HepG2 (cell line): ENCODE results near the gene GRIN2D. TPM values are rescaled to one million over a fixed set of nuclear protein-coding genes. Genes with fewer than 3 reads are reported as not detected.
A peak's percentile ranks its signal among the peaks of the same experiment; 100 is the strongest.

ENCODE experiments used
- CC2D1A ChIP-seq: sonication (generic); formaldehyde crosslinking; IDR thresholded peaks from 2 replicates; pipeline ENCODE4 v1.8.1; 2023; ENCODE audit warnings: mild to moderate bottlenecking, missing genetic modification reagents
- CENPT ChIP-seq: sonication (generic); formaldehyde crosslinking; IDR thresholded peaks from 2 replicates; pipeline ENCODE4 v1.8.0; 2022; ENCODE audit warnings: low read depth, mild to moderate bottlenecking, moderate library complexity, missing genetic modification reagents
- NBN ChIP-seq: fragments of 450-650 bp; conservative IDR thresholded peaks from 2 replicates; pipeline ENCODE4 v1.6.1; 2017
- NR2F1 ChIP-seq, 2 experiments: fragments of 450-650 bp in 1 of 2; formaldehyde crosslinking in 1 of 2; IDR thresholded peaks; 2 replicates each; pipeline versions ENCODE4 v1.5.0 to v1.6.1; 2016 to 2020; ENCODE audit warnings: mild to moderate bottlenecking in 1 of 2, missing compliant biosample characterization in 1 of 2, missing genetic modification reagents in 1 of 2, moderate library complexity in 1 of 2
- RORA ChIP-seq: sonication (generic); formaldehyde crosslinking; IDR thresholded peaks from 2 replicates; pipeline ENCODE4 v1.5.0; 2020; ENCODE audit warnings: mild to moderate bottlenecking, missing genetic modification reagents, moderate library complexity
- SOX6 ChIP-seq, 2 experiments: fragments of 450-650 bp in 1 of 2; sonication (generic) in 1 of 2; formaldehyde crosslinking in 1 of 2; IDR thresholded peaks; 2 replicates each; pipeline versions ENCODE4 v1.4.0 to v1.6.1; 2017 to 2020; ENCODE audit warnings: antibody characterized with exemption in 1 of 2, mild to moderate bottlenecking in 1 of 2, missing genetic modification reagents in 1 of 2
- SP2 ChIP-seq: sonication (generic); formaldehyde crosslinking; IDR thresholded peaks from 2 replicates; pipeline ENCODE4 v1.5.1; 2020; ENCODE audit warnings: mild to moderate bottlenecking, missing genetic modification reagents
- TAF15 ChIP-seq: fragments of 200-400 bp; formaldehyde crosslinking; IDR thresholded peaks from one replicate; pipeline ENCODE4 v1.6.1; 2018; ENCODE audit warnings: mild to moderate bottlenecking, low read depth, low read length; ENCODE audit not compliant: poor library complexity, severe bottlenecking
- TEAD3 ChIP-seq: optimal IDR thresholded peaks from 2 replicates; pipeline ENCODE3; 2016; ENCODE audit warnings: borderline replicate concordance
- ZFP62 ChIP-seq: sonication (generic); formaldehyde crosslinking; IDR thresholded peaks from 2 replicates; pipeline ENCODE4 v1.4.0; 2020; ENCODE audit warnings: missing genetic modification reagents
- ZNF180 ChIP-seq: sonication (generic); formaldehyde crosslinking; IDR thresholded peaks from 2 replicates; pipeline ENCODE4 v1.4.0; 2020; ENCODE audit warnings: low read depth, missing genetic modification reagents, borderline replicate concordance
- ZNF354B ChIP-seq: sonication (generic); formaldehyde crosslinking; IDR thresholded peaks from 2 replicates; pipeline ENCODE4 v1.8.0; 2022; ENCODE audit warnings: mild to moderate bottlenecking, missing genetic modification reagents
- ZNF703 ChIP-seq: sonication (generic); formaldehyde crosslinking; IDR thresholded peaks from 2 replicates; pipeline ENCODE4 v1.5.1; 2020; ENCODE audit warnings: missing genetic modification reagents, mild to moderate bottlenecking, moderate library complexity, borderline replicate concordance
- polyA plus RNA-seq, 8 experiments: library from polyadenylated mRNA; depleted of rRNA in 3 of 8; stranded (reverse) in 7 of 8; unstranded in 1 of 8; fragments of >200 nt; fragmentation: Illumina TruSeq in 4 of 8; extraction: Trizol in 4 of 8; gene quantifications; 2 replicates each; pipeline versions ENCODE4 v1.2.1 to v1.2.3, GENCODE V29; 2011 to 2016; ENCODE audit warnings: low read depth in 4 of 8, missing spikeins in 1 of 8, mixed read lengths in 1 of 8; ENCODE audit not compliant: insufficient read depth in 1 of 8
- total RNA-seq, 5 experiments: library from RNA; depleted of rRNA; stranded (reverse); fragments of >200 nt; fragmentation: Illumina TruSeq; extraction: Trizol; gene quantifications; 2 replicates each; pipeline ENCODE4 v1.2.3, GENCODE V29; 2016; ENCODE audit warnings: low read depth in 1 of 5
- TF ChIP-seq, protein P1 (sequence below): sonication (generic); formaldehyde crosslinking; IDR thresholded peaks from 2 replicates; pipeline ENCODE4 v1.4.0; 2020; ENCODE audit warnings: low read depth, missing genetic modification reagents
- TF ChIP-seq, protein P2 (sequence below): IDR thresholded peaks from 2 replicates; pipeline ENCODE4 v1.6.1; 2016; ENCODE audit warnings: missing compliant biosample characterization, missing genetic modification reagents, borderline replicate concordance
- TF ChIP-seq, protein P3 (sequence below): sonication (generic); formaldehyde crosslinking; IDR thresholded peaks from 2 replicates; pipeline ENCODE4 v1.4.0; 2020; ENCODE audit warnings: low read depth, mild to moderate bottlenecking, missing genetic modification reagents
- TF ChIP-seq, protein P4 (sequence below), 2 experiments: sonication (generic) in 1 of 2; formaldehyde crosslinking in 1 of 2; IDR thresholded peaks; 2 replicates each; pipeline versions ENCODE4 v1.4.0 to v1.6.1; 2016 to 2020; ENCODE audit warnings: borderline replicate concordance in 1 of 2, low read depth in 1 of 2, mild to moderate bottlenecking in 1 of 2, missing genetic modification reagents in 1 of 2

GRIN2D gene
- total and polyA plus RNA-seq, 2 of the 13 experiments (the other 11 are each of a cell fraction or from before 2014, with no cell fraction given) = 0.02 to 0.13 TPM

- TF ChIP-seq RORA (CRISPR knock-in tag) (no peak), TEAD3 (no peak), SP2 (CRISPR knock-in tag) (no peak), ZFP62 (no peak), ZNF703 (CRISPR knock-in tag) (0 out of 2 replicates have a peak, but pooled peaks have one; percentile 35), ZNF354B (CRISPR knock-in tag) (no peak), NBN (no peak), ZNF180 (no peak), TAF15 (no peak), NR2F1 (CRISPR knock-in tag; IDR thresholded peaks at IDR 0.05) (no peak), CENPT (CRISPR knock-in tag) (no peak), CC2D1A (no peak), SOX6 (IDR thresholded peaks at IDR 0.05) (no peak), SOX6 (CRISPR knock-in tag; IDR thresholded peaks at IDR 0.05) (0 out of 2 replicates have a peak, but pooled peaks have one; percentile 15)
- TF ChIP-seq, protein P1, sequence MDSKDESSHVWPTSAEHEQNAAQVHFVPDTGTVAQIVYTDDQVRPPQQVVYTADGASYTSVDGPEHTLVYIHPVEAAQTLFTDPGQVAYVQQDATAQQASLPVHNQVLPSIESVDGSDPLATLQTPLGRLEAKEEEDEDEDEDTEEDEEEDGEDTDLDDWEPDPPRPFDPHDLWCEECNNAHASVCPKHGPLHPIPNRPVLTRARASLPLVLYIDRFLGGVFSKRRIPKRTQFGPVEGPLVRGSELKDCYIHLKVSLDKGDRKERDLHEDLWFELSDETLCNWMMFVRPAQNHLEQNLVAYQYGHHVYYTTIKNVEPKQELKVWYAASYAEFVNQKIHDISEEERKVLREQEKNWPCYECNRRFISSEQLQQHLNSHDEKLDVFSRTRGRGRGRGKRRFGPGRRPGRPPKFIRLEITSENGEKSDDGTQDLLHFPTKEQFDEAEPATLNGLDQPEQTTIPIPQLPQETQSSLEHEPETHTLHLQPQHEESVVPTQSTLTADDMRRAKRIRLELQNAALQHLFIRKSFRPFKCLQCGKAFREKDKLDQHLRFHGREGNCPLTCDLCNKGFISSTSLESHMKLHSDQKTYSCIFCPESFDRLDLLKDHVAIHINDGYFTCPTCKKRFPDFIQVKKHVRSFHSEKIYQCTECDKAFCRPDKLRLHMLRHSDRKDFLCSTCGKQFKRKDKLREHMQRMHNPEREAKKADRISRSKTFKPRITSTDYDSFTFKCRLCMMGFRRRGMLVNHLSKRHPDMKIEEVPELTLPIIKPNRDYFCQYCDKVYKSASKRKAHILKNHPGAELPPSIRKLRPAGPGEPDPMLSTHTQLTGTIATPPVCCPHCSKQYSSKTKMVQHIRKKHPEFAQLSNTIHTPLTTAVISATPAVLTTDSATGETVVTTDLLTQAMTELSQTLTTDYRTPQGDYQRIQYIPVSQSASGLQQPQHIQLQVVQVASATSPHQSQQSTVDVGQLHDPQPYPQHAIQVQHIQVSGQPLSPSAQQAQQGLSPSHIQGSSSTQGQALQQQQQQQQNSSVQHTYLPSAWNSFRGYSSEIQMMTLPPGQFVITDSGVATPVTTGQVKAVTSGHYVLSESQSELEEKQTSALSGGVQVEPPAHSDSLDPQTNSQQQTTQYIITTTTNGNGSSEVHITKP (CRISPR knock-in tag) = no peak
- TF ChIP-seq, protein P2, sequence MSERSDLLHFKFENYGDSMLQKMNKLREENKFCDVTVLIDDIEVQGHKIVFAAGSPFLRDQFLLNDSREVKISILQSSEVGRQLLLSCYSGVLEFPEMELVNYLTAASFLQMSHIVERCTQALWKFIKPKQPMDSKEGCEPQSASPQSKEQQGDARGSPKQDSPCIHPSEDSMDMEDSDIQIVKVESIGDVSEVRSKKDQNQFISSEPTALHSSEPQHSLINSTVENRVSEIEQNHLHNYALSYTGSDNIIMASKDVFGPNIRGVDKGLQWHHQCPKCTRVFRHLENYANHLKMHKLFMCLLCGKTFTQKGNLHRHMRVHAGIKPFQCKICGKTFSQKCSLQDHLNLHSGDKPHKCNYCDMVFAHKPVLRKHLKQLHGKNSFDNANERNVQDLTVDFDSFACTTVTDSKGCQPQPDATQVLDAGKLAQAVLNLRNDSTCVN = no peak
- TF ChIP-seq, protein P3, sequence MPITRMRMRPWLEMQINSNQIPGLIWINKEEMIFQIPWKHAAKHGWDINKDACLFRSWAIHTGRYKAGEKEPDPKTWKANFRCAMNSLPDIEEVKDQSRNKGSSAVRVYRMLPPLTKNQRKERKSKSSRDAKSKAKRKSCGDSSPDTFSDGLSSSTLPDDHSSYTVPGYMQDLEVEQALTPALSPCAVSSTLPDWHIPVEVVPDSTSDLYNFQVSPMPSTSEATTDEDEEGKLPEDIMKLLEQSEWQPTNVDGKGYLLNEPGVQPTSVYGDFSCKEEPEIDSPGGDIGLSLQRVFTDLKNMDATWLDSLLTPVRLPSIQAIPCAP (CRISPR knock-in tag) = no peak
- TF ChIP-seq, protein P4, sequence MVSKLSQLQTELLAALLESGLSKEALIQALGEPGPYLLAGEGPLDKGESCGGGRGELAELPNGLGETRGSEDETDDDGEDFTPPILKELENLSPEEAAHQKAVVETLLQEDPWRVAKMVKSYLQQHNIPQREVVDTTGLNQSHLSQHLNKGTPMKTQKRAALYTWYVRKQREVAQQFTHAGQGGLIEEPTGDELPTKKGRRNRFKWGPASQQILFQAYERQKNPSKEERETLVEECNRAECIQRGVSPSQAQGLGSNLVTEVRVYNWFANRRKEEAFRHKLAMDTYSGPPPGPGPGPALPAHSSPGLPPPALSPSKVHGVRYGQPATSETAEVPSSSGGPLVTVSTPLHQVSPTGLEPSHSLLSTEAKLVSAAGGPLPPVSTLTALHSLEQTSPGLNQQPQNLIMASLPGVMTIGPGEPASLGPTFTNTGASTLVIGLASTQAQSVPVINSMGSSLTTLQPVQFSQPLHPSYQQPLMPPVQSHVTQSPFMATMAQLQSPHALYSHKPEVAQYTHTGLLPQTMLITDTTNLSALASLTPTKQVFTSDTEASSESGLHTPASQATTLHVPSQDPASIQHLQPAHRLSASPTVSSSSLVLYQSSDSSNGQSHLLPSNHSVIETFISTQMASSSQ (IDR thresholded peaks at IDR 0.05; ENCODE audit: low read depth) = no peak
- TF ChIP-seq, protein P4 (CRISPR knock-in tag; IDR thresholded peaks at IDR 0.05; ENCODE audit: borderline replicate concordance) = no peak
These were observed 2.1 kb upstream of the GRIN2D start, which contains the start of gene KDELR1 (continued) for GRCh38 chr19:48391100-48392005.
